NCI-H2171 (cell line): ENCODE data around the gene APPL2.
"Not testable (repeated sequence)": the region's sequence is repeated elsewhere in the genome, so short reads cannot be mapped to it uniquely, and the experiment has no call there.

Source experiments
- DNase-seq: peaks from one replicate; lab custom pipeline; 2025; lab: John Stamatoyannopoulos, UW

APPL2 gene

DNA sequence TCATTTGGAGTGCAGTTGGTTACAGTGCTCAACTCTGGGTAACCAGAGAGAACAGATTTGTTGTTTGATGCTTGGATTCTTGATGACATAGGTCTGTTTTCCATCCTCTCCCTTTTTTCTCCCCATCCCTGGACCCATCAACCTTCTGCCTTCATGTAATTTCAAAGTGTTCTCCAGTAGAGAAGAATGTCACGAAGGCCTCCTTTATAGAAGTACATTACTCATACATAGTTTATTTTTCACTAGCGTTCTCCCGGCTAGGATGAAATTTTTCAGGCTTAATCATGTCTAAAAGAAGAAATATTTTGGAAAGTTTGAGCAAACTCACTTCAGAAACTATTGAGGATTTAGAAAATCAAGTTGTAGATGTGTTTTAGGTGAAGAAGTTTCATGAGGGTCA is 20.9 kb upstream of the APPL2 start:
- no peak for DNase-seq

DNA sequence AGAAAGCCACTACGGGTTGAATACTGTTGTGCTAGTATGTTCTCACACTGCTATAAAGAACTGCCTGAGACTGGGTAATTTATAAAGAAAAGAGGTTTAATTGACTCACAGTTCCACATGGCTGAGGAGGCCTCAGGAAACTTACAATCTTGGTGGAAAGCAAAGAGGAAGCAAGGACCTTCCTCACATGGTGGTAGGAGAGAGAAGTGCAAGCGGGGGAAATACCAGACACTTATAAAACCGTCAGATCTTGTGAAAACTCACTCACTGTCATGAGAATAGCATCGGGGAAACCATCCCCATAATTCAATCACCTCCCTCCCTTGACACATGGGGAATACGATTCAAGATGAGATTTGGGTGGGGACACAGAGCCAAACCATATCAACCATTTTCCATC is 20.5 kb upstream of the APPL2 start:
- DNase-seq = not testable (repeated sequence)

DNA sequence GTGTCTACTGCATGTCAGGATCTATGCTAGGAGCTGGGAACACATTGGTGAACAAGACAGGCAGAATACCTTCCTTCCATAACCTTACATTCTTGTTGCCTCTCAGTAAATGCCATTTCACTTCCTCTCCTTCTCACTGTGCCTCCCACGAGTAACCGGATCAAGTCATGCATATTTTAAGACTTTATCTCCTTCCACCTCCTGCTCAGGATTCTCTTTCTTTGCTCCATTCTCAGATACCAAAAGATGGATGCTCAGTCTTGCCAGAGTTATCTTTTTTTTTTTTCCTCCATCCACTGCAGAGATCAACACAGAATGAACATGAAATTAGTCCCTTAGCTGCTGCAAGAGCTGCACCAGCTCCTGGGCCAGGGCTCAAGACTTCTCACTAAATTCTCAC is 20.0 kb upstream of the APPL2 start:
- DNase-seq = no peak

DNA sequence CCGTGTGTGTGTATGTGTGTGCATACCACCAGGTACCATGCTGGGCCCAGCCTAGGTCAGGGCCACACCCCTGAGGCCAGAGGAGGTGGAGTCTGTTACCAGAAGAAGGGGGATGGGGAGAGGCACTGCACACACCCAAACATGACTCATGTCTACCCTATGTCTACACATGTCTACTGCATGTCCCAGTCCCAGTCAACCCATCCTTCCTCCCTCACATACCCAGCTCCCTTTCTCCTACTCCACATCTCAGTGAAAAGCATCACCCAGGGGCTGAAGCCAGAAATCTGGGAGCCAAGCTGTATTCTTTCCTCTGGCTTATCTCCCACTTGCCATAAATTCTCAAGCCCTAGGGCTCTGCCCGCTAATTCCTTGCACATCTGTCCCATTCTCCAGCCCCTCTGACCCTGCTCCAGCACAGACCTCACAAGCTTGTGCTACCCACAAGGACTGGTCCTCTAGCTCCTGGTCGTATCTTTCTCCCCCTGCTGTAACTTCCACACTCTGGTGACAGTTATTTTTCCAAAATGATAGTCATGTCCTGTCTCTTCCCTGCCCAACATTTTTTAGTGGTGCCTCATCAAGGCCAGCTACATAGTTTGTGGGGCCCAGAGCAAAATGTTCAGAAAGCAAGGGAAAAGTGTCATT is 18.0 kb upstream of the APPL2 start:
- no peak for DNase-seq

DNA sequence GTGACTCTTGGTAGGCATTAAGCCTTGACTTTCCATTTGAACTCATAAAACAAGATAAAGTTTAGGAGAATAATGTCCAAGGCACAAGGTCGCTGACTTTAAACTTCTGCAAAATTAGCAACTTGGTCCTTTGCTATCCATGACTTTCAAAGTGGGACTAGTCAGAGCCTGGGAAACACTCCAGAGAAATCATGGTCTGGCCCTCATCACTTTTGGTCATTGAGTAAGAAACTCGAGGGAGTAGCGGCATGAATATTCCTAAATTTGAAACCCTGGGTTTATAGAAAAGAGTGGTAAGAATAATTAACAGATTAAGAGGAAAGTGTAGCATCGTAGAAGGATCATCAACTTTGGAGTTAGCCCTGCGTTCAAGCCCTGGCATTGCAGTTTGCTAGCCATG is 16.9 kb upstream of the APPL2 start:
- DNase-seq = no peak

DNA sequence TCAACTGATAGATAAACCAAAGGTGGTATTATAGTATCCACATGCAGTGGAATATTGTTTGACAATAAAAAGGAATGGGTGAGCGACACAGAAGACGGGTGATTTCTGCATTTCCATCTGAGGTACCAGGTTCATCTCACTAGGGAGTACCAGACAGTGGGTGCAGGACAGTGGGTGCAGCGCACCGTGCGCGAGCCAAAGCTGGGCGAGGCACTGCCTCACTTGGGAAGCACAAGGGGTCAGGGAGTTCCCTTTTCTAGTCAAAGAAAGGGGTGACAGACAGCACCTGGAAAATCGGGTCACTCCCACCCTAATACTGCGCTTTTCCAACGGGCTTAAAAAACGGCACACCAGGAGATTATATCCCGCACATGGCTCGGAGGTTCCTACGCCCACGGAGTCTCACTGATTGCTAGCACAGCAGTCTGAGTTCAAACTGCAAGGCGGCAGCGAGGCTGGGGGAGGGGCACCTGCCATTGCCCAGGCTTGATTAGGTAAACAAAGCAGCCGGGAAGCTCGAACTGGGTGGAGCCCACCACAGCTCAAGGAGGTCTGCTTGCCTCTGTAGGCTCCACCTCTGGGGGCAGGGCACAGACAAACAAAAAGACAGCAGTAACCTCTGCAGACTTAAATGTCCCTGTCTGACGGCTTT is 9.9 kb upstream of the APPL2 start:
- not testable (repeated sequence) for DNase-seq

DNA sequence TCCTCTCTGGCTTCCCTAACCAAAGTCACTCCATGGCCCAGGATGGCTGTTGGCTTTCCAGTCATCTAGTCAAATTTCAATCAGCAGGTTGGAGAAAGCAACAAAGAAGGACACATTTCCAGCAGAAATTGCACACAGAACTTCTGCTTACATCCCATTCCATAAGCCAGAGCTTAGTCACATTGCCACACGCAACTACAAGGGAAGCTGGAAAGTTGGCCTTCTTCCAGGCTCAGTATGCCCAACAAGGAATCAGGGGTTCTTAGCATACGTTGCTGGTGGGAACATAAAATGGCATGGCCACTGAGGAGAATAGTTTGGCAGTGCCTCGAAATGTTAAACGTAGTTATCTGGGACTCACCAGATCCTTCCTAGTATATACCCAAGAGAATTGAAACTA is 9.3 kb upstream of the APPL2 start:
- DNase-seq = no peak

DNA sequence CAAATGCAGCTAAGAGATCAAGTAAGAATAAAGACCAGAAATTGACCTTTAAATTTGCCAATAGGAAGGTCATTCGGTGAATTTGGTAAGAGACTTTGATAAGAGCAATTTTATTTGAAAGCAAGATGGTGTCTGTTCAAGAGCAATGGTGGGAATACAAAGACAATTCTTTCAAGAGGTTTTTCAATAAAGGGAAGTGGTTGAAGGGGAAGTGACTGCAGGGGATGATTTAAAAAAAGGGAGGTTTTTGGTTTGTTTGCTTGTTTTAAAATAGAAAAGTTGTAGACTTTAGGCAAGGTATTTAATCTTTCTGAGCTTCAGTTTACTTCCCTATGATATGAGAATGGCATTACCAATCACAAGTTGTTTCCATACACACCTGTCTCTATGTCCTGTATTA is 4.3 kb upstream of the APPL2 start:
- no peak for DNase-seq

DNA sequence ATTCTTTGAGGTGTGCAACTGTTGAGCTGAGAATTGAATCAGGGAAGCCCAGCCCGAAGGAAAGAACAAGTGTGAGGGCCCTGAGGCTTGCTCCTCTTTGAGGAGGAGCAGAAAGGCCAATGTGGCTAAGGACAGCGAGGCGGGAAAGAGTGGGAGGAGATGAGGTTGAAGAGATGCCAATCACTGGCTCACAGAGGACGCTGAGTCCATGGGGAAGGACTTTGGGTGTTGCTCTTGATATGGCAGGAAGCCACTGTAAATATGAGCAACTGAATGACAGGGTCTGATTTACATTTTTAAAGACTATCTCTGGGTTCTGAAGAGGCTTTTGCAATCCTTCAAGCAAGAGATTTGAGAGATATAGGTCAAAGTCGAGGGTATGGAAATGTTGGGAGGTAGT is 3.3 kb upstream of the APPL2 start:
- DNase-seq = no peak

DNA sequence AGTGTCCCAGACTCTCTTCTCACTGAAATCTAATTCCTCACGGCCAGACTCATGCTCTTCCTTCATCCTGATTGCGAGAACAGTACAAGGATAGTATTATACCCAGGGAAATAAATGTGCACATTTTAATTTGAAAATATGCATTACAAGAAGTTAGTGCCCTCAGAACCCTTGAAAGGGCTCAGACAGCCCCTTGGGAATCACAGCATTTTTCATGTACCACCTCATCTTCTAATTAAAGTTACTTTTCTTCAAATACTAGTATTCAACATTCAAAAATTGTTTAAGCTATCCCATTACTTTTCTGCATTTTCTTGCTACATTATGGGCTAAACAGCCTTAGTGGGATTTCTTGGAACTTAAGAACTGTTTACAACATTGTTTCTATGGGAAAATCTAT is 1.7 kb upstream of the APPL2 start:
- no peak for DNase-seq

DNA sequence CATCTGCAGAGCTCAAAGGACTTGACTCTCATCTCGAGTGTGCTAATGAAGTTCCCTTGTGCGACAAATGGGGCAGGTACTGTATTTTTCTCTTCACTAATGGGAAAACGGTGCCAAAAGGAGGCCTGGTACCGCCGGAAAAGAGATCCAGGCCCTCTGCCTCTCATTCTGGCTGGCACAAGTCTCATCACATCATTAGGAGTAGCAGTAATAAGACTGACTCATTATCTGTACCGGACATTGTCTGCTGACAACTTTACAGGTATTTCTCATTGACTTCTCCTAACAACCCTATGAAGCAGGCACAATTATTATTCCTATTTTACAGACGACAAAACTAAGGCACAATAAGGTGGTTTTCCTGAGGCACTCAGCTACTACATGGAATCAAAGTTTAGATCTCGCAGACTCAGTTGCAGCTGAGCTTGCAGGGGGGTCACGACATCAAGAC is 668 bp downstream of the APPL2 start:
- no peak for DNase-seq

DNA sequence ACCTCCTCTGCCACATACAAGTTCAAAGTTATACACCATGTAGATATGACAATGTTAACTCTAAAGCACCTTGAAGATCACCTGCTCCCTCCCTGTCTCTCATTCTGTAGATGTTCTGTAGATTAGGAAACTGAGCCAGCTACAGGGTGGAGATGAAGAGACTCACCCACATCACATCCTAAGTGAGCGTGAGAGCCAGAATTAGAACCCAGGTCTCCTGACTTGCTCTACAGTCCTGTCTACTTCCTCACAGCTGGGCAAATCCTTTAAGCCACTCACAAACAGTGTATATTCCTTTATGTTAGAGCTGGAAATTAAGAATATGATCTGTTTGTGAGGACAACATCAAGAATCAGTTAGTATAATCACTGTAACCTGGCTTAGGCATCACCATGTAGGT is 1.8 kb downstream of the APPL2 start:
- no peak for DNase-seq

DNA sequence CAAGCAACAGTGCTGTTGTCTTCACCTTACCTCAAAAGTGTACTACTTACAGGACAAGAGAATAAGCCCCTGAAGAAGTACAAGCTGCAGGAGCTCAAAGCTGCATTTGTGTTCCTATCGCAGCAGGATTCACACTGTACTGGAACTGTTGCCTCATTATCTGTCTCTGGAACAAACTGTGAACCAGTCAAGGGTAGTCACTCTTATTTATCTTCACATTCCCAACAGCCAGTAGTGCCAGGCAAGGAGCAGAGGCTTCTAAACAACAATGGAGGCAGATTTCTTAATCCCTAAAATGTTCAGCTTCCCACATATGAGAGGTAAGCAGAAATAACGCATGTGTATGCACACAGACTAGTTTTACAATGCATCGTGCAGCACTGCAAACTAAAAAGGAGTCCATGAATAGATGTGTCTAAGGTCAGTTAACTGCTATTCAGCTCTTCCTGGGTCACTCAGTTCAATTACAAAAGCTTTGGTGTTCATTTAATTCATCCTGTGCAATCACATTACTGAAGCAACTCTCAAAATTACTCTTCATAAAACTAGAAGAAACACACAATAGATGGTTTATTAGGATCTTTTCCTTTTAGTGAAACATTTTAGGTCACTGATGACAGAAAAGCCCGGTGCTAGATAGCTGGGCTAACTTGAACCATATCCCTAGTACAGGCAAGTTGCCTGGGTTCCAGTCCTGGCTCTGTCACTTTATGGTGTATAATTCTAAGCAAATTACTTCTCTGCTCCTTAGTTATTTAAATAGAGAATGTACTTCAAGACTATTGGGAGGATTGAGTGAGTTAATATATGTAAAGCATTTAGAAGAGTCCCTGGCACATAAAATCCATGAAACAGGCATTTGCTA is 2.7 kb downstream of the APPL2 start:
- DNase-seq = no peak

DNA sequence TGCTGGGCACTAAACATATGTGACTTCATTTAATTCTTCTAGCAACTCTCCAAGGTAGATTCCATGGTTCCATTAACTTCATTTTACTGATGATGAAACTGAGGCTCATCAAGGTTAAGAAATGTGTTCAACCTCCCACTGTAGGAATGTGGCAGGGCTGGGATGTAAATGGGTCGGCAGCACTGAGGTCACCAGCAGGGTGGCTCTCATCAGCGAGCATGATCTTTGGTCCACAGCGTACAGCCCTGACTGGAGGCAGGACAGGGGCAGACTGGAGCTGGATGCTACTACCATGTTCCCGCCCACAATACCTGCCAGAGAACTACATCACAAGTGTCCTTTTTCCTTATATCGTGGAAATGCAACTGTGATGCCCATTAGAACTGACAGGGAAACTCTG is 4.6 kb downstream of the APPL2 start:
- no peak for DNase-seq

DNA sequence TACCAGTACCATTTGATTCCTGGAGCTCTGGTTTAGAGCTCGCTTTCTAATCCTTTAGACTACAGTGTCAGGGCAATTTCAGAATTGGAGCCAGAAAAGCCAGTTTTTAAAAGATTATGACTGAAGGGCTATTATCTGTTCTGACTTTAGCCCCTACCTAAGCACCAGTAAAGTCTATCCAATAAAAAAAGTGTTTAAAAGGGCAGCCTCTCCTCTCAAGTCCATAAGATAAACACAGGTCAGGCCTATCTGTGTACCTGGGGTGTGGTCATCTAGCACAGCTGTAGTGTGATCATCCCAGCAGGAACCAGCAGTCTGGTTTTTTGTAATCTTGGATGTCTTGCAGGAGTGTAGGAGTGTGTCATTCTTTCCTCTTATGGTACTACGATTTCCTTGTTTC is 6.6 kb downstream of the APPL2 start:
- DNase-seq = no peak

DNA sequence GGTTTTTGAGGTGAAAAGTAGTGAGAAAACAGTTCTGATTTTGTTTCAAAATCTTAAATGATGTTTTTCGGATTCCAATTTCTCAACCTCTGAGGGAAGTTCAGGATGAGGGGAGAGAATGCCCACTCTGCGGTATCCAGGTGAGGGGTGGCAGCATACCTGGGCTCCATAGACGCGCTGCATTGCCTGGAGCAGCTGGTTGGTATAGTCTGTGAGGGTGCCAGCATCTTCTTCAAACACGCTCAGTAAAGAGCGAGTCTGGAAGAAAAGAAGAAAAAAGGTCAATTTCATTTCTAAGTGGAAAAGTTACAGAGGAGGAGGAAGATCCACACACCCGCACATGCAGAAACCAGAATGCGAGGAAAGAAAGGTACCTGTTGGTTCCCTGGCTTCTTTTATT is 7.0 kb downstream of the APPL2 start:
- DNase-seq = no peak

DNA sequence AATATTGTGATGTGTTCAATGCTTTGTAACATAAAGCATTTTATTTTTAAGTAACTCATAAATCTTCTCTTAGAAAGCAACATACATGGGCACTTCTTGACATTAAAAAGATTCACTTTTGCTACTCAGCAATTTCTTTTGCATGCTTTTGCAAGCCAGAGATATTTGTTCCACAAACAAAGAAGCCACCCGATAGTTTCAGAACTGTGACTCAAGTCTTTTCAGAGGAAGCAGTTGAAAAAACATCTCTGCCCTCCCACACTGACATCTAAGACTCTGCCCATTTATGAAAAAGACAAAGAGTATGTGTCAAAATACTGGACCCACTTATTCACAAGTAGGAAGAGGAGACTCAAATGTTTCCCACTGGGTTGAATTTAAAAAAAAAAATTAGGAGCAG is 7.5 kb downstream of the APPL2 start:
- DNase-seq = no peak

DNA sequence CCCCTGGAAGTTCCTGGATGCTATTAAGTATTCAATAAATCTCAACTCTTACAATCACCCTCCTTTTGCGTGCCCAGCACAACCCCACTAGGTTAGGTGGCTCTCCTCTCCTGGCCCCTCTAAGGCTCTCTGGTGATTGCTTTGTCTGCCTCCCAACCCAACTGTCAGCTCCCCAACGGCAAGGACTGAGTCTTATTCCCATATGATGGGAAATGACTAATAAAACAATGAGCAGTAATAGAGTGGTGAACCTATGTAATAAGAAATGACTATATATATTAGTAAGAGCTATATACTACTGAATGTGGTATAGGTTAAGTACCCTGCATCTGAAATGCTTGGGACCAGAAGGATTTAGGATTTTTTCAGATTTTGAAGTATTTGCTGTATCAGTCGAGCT is 8.1 kb downstream of the APPL2 start:
- no peak for DNase-seq

DNA sequence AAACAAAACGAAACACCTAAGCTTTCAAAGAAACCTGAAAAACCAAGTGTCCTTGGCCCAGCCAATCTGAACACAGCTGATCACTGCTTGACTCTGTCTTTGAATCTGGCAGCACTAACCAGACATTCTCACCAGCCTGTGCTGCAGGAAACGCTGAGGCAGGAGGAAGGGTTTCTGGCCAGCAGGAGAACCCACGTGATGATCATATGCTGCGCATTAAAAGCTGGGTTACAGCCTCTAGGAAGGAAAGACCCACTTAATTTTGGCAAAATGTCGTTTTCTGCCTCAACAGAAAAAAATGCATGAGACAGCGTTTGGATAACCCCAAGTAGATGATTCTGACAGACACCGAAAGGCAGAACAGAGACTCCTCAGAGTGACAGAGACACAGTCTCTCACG is 9.8 kb downstream of the APPL2 start:
- DNase-seq = no peak

DNA sequence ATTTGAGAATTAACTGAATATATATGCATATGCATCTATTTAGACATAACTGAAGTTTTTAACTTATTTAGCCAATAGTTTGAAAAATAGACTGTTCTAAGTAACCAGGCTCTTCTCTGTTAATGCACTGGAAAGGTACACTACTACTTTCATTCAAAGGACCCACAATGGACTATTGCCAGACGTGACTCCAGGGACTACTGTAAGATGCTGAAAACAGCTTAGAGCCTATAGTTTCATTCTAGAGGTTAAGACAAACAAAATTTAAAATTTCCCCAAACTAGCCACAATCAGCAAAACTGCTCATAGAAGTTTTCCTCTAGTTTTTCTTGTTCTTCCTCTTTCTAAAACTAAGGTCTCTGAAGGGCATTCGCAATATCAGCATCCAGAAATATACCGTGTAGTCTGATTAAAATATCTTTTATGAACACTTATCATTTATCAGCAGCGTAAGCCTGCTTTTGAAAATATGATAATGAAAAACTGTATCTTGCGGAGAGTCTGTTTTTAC is 10.4 kb downstream of the APPL2 start:
- no peak for DNase-seq

DNA sequence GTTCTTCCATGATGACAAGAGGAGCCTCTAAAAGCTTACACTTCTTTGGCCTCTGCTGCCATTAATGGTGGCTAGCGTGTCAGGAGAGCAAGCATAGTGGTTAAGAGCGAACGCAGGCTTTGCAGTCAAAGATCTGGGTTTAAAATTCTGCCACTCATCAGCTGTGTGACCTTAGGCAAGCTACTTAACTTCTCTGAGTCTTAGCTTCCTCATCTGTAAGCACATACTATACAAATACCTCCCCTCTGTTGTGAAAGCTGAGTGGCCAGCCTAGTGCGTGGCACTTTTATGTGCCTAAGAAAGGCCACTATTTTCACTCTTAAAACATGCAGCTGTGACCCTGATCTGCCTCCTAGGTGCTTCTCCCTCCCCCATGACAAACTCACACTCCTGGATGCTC is 11.6 kb downstream of the APPL2 start:
- no peak for DNase-seq

DNA sequence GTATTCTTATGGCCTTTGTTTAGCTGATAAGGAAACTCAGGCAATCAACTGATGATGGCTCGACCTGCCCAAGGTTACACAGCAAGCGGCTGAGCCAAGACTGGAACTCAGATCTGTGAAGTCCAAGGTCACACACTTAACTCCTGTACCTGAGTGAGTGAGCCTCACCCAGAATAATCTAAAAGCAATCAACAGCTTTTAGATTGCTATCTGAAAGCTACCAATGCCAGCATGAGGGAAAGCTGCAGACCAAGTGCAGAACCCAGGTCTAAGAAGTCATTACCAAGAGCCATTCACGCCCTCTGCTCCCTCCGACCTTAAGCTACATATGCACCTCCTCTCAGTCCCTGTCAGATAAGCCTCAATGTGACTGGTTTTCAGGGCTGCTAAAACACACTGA is 12.1 kb downstream of the APPL2 start:
- no peak for DNase-seq

DNA sequence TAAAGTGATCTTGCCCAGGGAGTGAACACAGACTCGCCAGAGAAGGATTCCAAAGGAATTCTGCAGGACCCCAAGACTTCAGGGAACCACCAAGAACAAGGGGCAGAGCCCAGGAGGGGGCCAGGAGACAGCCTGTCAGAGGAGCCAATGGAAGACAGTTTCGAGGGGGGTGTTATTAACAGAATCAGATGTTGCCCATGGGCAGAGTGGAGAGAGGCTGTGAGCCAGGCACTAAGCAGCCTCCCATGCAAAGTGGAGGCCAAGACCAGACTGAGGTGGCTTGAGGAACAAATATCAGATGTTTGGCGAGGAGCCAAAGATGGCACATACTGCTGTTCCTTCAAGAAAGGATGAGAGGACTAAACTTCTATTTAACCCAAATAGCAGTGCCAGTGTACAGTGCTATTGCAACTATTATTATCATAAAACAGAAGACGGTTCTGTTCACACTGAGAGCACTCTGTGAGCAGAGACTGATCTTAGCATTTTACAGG is 12.6 kb downstream of the APPL2 start:
- DNase-seq = no peak
